Measurements from ENCODE around the gene ASPG. TPM values are rescaled to one million over a fixed set of nuclear protein-coding genes. Genes with fewer than 3 reads are reported as not detected.

Gene ASPG
- total RNA-seq, result not detected

DNA sequence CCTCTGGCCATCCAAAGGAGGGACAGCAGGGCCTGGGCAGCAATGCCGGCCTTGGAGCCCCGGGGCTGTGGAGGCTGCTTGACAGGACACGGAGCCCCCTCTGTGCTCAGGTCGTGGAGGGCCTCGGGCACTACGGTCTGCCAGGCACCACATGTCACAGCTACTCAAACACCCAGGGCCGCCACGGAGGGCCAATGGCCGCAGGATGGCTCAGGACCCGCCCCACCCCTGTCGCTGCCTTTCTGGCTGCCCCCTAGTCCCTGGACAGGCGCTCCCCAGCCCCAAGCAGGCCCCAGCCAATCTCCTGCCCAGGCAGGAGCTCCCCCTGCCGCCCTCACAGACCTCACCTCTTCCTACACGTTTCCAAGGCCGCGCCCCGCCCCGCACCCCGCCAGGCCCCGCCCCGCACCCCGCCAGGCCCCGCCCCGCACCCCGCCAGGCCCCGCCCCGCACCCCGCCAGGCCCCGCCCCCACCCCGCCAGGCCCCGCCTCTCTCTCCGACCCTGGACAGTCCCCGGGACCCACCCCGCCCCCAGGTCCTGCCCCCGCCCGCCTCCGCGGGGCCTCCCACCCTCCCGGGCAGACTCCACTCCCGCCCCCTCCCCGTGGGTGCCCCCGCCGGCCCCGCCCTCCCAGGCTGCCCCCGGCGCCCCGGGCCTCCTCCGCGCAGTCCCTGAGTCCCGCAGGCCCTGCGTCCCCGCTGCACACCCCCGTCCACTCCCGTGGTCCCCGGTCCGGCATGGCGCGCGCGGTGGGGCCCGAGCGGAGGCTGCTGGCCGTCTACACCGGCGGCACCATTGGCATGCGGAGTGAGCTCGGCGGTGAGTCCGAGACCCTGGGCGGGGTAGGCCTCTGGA lies at the start of gene ASPG:
ASPG (plus strand) TSS at position 669 of the 857 bp plus-strand sequence; CDS start at position 740, 71 bp downstream.
- Mint-ChIP-seq H3K4me1 (ENCODE audit: low read depth) (peaks cover 3% of the 10 kb centered on the region), H3K27me3 (peaks cover 12% of the 10 kb centered on the region), H3K9me3 (no peaks in the 10 kb centered on the region), H3K27ac (no peak within 1 kb of the TSS), H3K4me3 (no peak within 1 kb of the TSS), H3K36me3 (ENCODE audit: low read depth) (no peaks in the 10 kb centered on the region)
- DNase-seq (peak; percentile 26), ATAC-seq (peak; percentile 82)
- CTCF ChIA-PET, result interaction anchor here (0.8 to 1.2 kb wide), 3 partner anchors 8 to 558 kb away, joined by 3 to 4 read pairs (median 3); no protein-coding TSS in a partner anchor
- TF ChIP-seq, protein P1, sequence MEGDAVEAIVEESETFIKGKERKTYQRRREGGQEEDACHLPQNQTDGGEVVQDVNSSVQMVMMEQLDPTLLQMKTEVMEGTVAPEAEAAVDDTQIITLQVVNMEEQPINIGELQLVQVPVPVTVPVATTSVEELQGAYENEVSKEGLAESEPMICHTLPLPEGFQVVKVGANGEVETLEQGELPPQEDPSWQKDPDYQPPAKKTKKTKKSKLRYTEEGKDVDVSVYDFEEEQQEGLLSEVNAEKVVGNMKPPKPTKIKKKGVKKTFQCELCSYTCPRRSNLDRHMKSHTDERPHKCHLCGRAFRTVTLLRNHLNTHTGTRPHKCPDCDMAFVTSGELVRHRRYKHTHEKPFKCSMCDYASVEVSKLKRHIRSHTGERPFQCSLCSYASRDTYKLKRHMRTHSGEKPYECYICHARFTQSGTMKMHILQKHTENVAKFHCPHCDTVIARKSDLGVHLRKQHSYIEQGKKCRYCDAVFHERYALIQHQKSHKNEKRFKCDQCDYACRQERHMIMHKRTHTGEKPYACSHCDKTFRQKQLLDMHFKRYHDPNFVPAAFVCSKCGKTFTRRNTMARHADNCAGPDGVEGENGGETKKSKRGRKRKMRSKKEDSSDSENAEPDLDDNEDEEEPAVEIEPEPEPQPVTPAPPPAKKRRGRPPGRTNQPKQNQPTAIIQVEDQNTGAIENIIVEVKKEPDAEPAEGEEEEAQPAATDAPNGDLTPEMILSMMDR (IDR thresholded peaks at IDR 0.05), result no peak
- intact Hi-C loops (cut with micrococcal nuclease), result no loop called here
- POLR2A ChIA-PET, result no interaction called here

DNA sequence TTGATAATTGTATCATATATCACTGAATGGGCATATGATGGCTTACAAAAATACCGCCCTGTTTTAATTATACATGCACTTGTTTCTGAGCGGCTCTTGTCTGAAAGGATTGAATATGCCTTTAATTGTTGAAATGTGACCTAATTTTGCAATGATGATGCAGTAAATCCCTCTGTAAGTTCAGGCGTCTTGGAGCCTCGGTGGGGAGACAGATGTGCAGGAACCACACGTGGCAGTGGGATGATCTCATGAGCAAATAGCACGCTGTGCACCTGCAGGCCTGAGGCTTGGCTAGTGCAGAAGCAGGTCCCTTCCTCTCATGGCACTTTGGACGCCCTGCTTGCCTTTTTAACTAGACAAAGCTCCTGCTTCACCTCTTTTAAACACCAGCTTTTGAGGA lies 49.3 kb upstream of the ASPG start:
- no peak overlapping the region for H3K27ac Mint-ChIP-seq
- no peak for ATAC-seq
- peaks cover 17% of the 10 kb centered on the region for H3K27me3 Mint-ChIP-seq
- no peaks in the 10 kb centered on the region for H3K9me3 Mint-ChIP-seq
- H3K4me1 Mint-ChIP-seq (ENCODE audit: low read depth), result no peaks in the 10 kb centered on the region
- no peaks in the 10 kb centered on the region for H3K36me3 Mint-ChIP-seq (ENCODE audit: low read depth)
- ChIA-PET CTCF (interaction anchor here (0.9 kb wide), 1 partner anchor 41 kb away, joined by 5 read pairs; no protein-coding TSS in a partner anchor), POLR2A (no interaction called here)
- DNase-seq, result no peak
- intact Hi-C loops (cut with micrococcal nuclease), result no loop called here
- TF ChIP-seq, protein P1 (IDR thresholded peaks at IDR 0.05), result no peak
- no peak overlapping the region for H3K4me3 Mint-ChIP-seq

DNA sequence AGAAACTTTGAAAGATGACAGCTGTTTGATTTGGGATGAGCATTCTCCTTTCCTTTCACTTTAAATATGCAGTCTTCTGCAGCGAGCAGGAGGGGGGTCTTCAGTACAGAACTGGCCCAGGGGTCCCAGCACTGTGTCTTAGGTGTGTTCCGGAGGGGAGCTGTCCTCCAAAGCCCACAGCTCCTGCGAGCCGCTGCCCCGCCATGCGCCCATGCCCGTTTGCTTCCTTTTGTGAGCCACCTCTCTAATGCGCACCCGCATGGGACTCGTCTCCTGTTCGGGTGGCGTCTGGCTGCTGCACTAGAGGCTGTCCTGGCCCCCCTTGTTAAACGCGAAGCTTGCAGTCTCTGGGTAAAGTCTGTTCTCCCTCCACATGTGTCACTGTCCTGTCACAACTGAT lies 48.4 kb upstream of the ASPG start:
- intact Hi-C loops (cut with micrococcal nuclease), result no loop called here
- Mint-ChIP-seq H3K27ac (no peak overlapping the region), H3K9me3 (no peaks in the 10 kb centered on the region), H3K4me3 (no peak overlapping the region), H3K27me3 (peaks cover 18% of the 10 kb centered on the region), H3K4me1 (ENCODE audit: low read depth) (no peaks in the 10 kb centered on the region), H3K36me3 (ENCODE audit: low read depth) (no peaks in the 10 kb centered on the region)
- DNase-seq, result no peak
- ATAC-seq, result no peak
- ChIA-PET POLR2A (no interaction called here), CTCF (interaction anchor here (0.9 kb wide), 1 partner anchor 40 kb away, joined by 5 read pairs; no protein-coding TSS in a partner anchor)
- TF ChIP-seq, protein P1 (IDR thresholded peaks at IDR 0.05), result no peak

DNA sequence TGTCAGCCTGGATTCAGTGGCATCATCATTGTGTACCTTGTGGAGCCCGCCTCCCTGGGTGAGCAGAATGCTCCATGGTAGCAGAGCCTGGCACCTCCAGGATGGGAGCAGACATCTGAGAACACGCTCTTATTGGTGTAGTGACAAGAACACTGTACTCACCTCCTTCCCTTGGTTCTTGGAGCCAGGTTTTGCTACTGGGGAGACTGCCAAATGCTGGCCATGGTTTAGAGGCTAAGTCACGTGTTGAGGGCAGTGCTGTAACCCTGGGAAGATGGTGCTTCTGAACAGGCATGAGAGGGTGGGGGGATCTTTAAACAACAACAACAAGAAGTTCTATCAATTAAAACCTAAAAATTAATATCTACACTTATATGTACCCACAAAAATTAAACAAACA lies 47.6 kb upstream of the ASPG start:
- POLR2A ChIA-PET, result no interaction called here
- no peaks in the 10 kb centered on the region for H3K9me3 Mint-ChIP-seq
- TF ChIP-seq, protein P1 (IDR thresholded peaks at IDR 0.05), result no peak

DNA sequence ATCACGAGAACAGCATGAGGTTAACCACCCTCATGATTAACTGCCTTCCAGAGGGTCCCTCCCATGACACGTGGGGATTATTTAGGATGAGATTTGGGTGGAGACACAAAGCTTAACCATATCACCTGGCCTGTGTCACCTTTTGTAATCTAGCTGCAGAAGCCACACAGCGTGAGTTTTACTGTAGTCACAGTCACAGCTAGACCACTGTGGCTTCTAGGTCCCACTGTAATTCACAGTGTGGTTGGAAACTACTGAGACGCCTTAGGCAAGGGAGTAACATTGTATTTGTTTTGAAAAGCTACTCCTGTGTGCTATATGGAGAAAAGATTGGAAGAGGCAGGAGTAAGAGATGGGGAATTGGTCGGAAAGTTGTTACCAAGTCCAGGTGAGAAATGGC lies 46.3 kb upstream of the ASPG start:
- H3K27ac Mint-ChIP-seq, result no peak overlapping the region
- TF ChIP-seq, protein P1 (IDR thresholded peaks at IDR 0.05), result no peak
- no peak overlapping the region for H3K4me3 Mint-ChIP-seq
- H3K27me3 Mint-ChIP-seq, result peaks cover 8% of the 10 kb centered on the region
- peak; percentile 5 for DNase-seq
- intact Hi-C loops (cut with micrococcal nuclease), result no loop called here
- no peaks in the 10 kb centered on the region for H3K36me3 Mint-ChIP-seq (ENCODE audit: low read depth)
- ChIA-PET POLR2A (no interaction called here), CTCF (no interaction called here)
- no peaks in the 10 kb centered on the region for H3K4me1 Mint-ChIP-seq (ENCODE audit: low read depth)
- no peak for ATAC-seq
- no peaks in the 10 kb centered on the region for H3K9me3 Mint-ChIP-seq

More for the DNA sequence above, 47.6 kb upstream of the ASPG start:
- intact Hi-C loops (cut with micrococcal nuclease), result no loop called here
- H3K27ac Mint-ChIP-seq, result no peak overlapping the region
- CTCF ChIA-PET, result no interaction called here
- no peaks in the 10 kb centered on the region for H3K36me3 Mint-ChIP-seq (ENCODE audit: low read depth)
- H3K4me3 Mint-ChIP-seq, result no peak overlapping the region
- DNase-seq, result no peak
- no peaks in the 10 kb centered on the region for H3K4me1 Mint-ChIP-seq (ENCODE audit: low read depth)
- H3K27me3 Mint-ChIP-seq, result peaks cover 13% of the 10 kb centered on the region
- no peak for ATAC-seq
